ENCODE results near the gene MDH2.
"Not testable (repeated sequence)": the region's sequence is repeated elsewhere in the genome, so short reads cannot be mapped to it uniquely, and the experiment has no call there.

MDH2 gene

DNA sequence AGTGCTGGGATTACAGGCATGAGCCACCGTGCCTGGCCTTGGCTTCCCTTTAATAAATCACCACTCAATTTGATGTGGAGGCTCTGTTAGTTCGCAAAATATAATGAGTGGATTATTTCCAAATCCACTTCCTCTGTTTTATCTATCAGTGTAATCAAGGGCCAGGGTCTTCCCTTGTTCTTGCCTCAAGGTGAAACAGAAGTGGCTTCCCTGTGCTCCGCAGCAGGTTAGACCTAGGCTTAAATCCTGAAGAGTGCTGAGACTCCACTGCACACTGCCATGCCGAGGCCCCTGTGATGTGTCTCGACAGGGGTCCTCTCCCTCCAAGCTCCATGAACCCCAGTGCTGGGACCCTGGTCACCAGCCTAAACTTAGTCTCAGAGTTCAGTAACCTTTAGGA is 59.0 kb downstream of the MDH2 start:
- H3K4me3 ChIP-seq (replicated peaks in 1 of 2; ENCODE audit: low read depth in 2 of 2, low read length in 2 of 2): no peak overlapping the region
- TF ChIP-seq, protein P1, sequence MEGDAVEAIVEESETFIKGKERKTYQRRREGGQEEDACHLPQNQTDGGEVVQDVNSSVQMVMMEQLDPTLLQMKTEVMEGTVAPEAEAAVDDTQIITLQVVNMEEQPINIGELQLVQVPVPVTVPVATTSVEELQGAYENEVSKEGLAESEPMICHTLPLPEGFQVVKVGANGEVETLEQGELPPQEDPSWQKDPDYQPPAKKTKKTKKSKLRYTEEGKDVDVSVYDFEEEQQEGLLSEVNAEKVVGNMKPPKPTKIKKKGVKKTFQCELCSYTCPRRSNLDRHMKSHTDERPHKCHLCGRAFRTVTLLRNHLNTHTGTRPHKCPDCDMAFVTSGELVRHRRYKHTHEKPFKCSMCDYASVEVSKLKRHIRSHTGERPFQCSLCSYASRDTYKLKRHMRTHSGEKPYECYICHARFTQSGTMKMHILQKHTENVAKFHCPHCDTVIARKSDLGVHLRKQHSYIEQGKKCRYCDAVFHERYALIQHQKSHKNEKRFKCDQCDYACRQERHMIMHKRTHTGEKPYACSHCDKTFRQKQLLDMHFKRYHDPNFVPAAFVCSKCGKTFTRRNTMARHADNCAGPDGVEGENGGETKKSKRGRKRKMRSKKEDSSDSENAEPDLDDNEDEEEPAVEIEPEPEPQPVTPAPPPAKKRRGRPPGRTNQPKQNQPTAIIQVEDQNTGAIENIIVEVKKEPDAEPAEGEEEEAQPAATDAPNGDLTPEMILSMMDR (IDR thresholded peaks at IDR 0.05; ENCODE audit: low read depth, low read length): no peak
- DNase-seq (ENCODE audit: low read depth in 2 of 2): no peak

DNA sequence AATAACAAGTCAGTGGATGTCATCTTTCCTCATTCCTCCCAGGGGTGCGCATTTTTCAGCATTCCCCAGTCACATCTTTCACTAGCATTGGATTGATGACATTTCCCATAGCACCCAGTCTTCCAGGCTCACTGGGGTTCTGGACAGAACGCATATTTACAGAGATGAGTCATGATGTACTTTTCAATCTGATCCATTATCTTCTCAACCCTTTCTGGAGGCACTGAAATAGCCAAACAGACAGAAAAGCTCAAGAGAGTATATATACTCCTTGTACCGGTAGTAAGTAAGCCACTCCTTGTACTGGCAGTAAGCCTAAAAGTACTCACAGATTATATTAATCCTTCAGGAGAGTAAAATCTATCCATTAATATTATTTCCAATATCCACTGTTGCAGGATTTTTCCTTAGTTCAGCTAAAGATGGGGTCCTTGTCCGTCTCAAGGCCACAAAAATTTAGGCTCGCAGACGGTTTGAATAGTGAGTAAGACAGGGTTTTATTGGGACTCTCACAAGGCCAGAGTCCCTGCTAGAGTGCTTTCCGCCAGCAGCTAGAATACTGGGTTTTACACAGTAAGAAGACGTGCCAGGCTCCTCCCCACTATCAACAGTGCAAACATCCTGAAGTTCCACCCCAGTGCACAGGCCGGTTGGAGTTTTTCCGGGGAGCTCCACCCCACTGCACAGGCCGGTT is 60.8 kb downstream of the MDH2 start:
- TF ChIP-seq, protein P1 (IDR thresholded peaks at IDR 0.05; ENCODE audit: low read depth, low read length): no peak
- peak; percentile 42 to 46 for DNase-seq (ENCODE audit: low read depth in 2 of 2)
- no peak overlapping the region for H3K4me3 ChIP-seq (replicated peaks in 1 of 2; ENCODE audit: low read depth in 2 of 2, low read length in 2 of 2)

DNA sequence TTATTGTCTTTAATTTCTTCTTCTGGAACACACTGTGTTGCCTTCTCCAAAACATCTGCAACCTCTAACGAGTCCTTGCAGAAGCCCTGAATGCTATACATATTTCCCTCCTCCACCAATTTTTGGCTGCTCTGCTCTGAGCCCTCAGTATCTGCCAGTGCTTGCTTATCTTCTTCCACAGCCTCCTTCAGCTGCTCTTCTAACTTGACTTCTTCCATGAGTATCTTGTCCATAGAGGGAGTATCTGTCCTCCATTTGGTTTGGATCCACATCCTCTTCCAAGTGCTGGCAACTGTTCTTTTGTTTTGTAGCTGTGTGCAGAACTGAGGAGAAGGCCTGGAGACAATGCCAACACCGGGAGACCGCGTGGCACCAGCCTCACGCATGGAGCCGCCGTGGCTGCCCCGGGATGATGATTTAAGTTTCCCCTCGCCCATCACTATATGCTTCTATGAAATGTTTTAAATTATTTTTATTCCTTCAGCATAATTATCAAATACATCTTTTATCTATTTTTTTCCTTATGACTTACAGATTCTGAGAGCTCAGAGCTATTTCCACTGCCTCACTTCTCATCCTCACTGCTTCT is 65.2 kb downstream of the MDH2 start:
- not testable (repeated sequence) for DNase-seq (ENCODE audit: low read depth in 2 of 2); H3K4me3 ChIP-seq (replicated peaks in 1 of 2; ENCODE audit: low read depth in 2 of 2, low read length in 2 of 2)

DNA sequence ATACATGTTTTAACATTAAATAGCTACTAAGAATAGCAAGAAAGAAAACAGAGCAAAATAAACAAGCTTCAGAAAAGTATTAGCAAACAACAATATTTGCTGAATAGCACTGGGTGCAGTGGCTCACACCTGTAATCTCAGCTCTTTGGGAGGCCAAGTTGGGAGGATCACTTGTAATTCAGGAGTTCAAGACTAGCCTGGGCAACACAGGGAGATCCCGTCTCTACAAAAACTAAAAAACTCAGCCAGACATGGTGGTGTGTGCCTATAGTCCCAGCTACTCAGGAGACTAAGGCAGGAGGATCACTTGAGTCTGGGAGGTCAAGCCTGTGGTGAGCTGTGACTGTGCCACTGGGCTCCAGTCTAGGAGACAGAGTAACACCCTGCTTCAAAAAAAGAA is 66.8 kb downstream of the MDH2 start:
- DNase-seq (ENCODE audit: low read depth in 2 of 2); H3K4me3 ChIP-seq (replicated peaks in 1 of 2; ENCODE audit: low read depth in 2 of 2, low read length in 2 of 2): not testable (repeated sequence)
